Ishikawa (cell line): ENCODE measurements around the gene DDAH1.

Experiments used
- CEBPB ChIP-seq: IDR thresholded peaks from 2 replicates; pipeline ENCODE4 v1.6.1; 2012
- CREB1 ChIP-seq: IDR thresholded peaks from 2 replicates; pipeline ENCODE4 v1.6.1; 2012; ENCODE audit warnings: low read depth
- EGR1 ChIP-seq: IDR thresholded peaks from 2 replicates; pipeline ENCODE4 v1.6.1; 2012
- EP300 ChIP-seq: IDR thresholded peaks from 2 replicates; pipeline ENCODE4 v1.6.1; 2012; ENCODE audit warnings: borderline replicate concordance
- FOXM1 ChIP-seq: IDR thresholded peaks from 2 replicates; pipeline ENCODE4 v1.6.1; 2012; ENCODE audit warnings: low read depth, borderline replicate concordance
- RAD21 ChIP-seq: IDR thresholded peaks from 2 replicates; pipeline ENCODE4 v1.6.1; 2012; ENCODE audit warnings: low read depth
- REST ChIP-seq: IDR thresholded peaks from 2 replicates; pipeline ENCODE4 v1.6.1; 2012; ENCODE audit warnings: low read depth, mild to moderate bottlenecking
- TAF1 ChIP-seq: IDR thresholded peaks from 2 replicates; pipeline ENCODE4 v1.6.1; 2012; ENCODE audit warnings: low read depth, mild to moderate bottlenecking
- TEAD4 ChIP-seq: IDR thresholded peaks from 2 replicates; pipeline ENCODE4 v1.6.1; 2012
- YY1 ChIP-seq: IDR thresholded peaks from 2 replicates; pipeline ENCODE4 v1.6.1; 2012; ENCODE audit warnings: low read depth
- TF ChIP-seq, protein P1 (sequence below): IDR thresholded peaks from 2 replicates; pipeline ENCODE4 v1.6.1; 2012

DNA sequence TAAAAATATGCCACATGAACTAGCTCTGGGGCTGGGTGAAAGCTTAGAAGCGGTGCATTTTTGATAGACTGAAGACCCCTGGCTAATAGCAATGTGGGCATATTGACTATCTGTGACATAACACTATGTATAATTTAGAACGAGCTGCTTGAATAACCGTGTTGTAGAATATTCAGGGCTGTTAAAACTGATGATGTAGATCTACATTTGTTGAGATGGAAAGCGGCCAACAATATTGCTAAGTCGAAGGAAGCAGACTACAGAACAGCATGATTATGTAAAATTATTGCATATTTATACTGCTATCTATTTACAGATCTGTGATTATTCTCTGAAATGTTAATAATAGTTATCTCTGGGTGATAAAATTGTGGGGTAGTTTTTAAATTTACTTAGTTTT, 147.4 kb downstream of the DDAH1 start:
- TF ChIP-seq REST (no peak), CREB1 (no peak), CEBPB (no peak), TAF1 (no peak), EGR1 (no peak), TEAD4 (no peak), FOXM1 (no peak), YY1 (no peak), EP300 (no peak), RAD21 (no peak)
- TF ChIP-seq, protein P1, sequence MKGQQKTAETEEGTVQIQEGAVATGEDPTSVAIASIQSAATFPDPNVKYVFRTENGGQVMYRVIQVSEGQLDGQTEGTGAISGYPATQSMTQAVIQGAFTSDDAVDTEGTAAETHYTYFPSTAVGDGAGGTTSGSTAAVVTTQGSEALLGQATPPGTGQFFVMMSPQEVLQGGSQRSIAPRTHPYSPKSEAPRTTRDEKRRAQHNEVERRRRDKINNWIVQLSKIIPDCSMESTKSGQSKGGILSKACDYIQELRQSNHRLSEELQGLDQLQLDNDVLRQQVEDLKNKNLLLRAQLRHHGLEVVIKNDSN, result no peak
